MM.1S (cell line): ENCODE results near the gene MKRN1.

Experiments
- DNase-seq: peaks from one replicate; pipeline ENCODE4 v3.0.0-alpha.2; 2015
- H2AFZ ChIP-seq: fragments of 300-600 bp; sonication (generic); 2 replicates; pipeline ENCODE4 v1.6.0; 2016; ENCODE audit warnings: antibody characterized with exemption, low read length
- H3F3A ChIP-seq: fragments of 300-600 bp; sonication (generic); 2 replicates; pipeline ENCODE4 v1.6.1; 2016; ENCODE audit warnings: mild to moderate bottlenecking, antibody characterized with exemption, low read length, moderate library complexity, mixed read lengths; ENCODE audit not compliant: insufficient read depth
- H3K27ac ChIP-seq: fragments of 300-600 bp; sonication (generic); 2 replicates; pipeline ENCODE4 v1.5.1; 2016; ENCODE audit warnings: mild to moderate bottlenecking, low read length
- H3K27me3 ChIP-seq: fragments of 300-600 bp; sonication (generic); replicated peaks from 2 replicates; pipeline ENCODE4 v1.6.0; 2016; ENCODE audit warnings: low read length; ENCODE audit not compliant: insufficient read depth
- H3K36me3 ChIP-seq: fragments of 300-600 bp; sonication (generic); replicated peaks from 2 replicates; pipeline ENCODE4 v1.6.1; 2016; ENCODE audit warnings: mild to moderate bottlenecking, low read length, mixed read lengths; ENCODE audit not compliant: insufficient read depth
- H3K4me1 ChIP-seq: fragments of 300-600 bp; sonication (generic); 2 replicates; pipeline ENCODE4 v1.6.1; 2016; ENCODE audit warnings: low read length, mixed read lengths
- H3K4me2 ChIP-seq: fragments of 300-600 bp; sonication (generic); 2 replicates; pipeline ENCODE4 v1.6.0; 2016; ENCODE audit warnings: low read depth, low read length
- H3K4me3 ChIP-seq: fragments of 300-600 bp; sonication (generic); 2 replicates; pipeline ENCODE4 v1.5.1; 2016; ENCODE audit warnings: low read length, mixed read lengths
- H3K79me2 ChIP-seq: fragments of 300-600 bp; sonication (generic); 2 replicates; pipeline ENCODE4 v1.6.1; 2016; ENCODE audit warnings: mixed run types, low read length, mixed read lengths
- H3K9ac ChIP-seq: fragments of 300-600 bp; sonication (generic); 2 replicates; pipeline ENCODE4 v1.6.1; 2016; ENCODE audit warnings: low read length, mixed read lengths
- H3K9me2 ChIP-seq: fragments of 300-600 bp; sonication (generic); replicated peaks from 2 replicates; pipeline ENCODE4 v1.6.1; 2016; ENCODE audit warnings: mild to moderate bottlenecking, low read length, mixed read lengths; ENCODE audit not compliant: insufficient read depth
- H3K9me3 ChIP-seq: fragments of 300-600 bp; sonication (generic); replicated peaks from 2 replicates; pipeline ENCODE4 v1.6.1; 2016; ENCODE audit warnings: mild to moderate bottlenecking, low read length, mixed read lengths; ENCODE audit not compliant: insufficient read depth
- H4K20me1 ChIP-seq: fragments of 300-600 bp; sonication (generic); 2 replicates; pipeline ENCODE4 v1.6.1; 2016; ENCODE audit warnings: mild to moderate bottlenecking, low read length, moderate library complexity, mixed read lengths; ENCODE audit not compliant: insufficient read depth
- EZH2 ChIP-seq: fragments of 300-600 bp; sonication (generic); optimal IDR thresholded peaks from 2 replicates; pipeline ENCODE3; 2017; ENCODE audit warnings: low read depth, mild to moderate bottlenecking, antibody characterized with exemption, low read length, mixed read lengths
- EZH2phosphoT487 ChIP-seq: fragments of 300-600 bp; sonication (generic); IDR thresholded peaks from 2 replicates; pipeline ENCODE4 v1.6.1; 2018; ENCODE audit warnings: antibody characterized with exemption, low read length
- TF ChIP-seq, protein P1 (sequence below): fragments of 300-600 bp; sonication (generic); IDR thresholded peaks from 2 replicates; pipeline ENCODE4 v1.5.1; 2016; ENCODE audit warnings: antibody characterized with exemption, low read length, mixed read lengths

Gene MKRN1

DNA sequence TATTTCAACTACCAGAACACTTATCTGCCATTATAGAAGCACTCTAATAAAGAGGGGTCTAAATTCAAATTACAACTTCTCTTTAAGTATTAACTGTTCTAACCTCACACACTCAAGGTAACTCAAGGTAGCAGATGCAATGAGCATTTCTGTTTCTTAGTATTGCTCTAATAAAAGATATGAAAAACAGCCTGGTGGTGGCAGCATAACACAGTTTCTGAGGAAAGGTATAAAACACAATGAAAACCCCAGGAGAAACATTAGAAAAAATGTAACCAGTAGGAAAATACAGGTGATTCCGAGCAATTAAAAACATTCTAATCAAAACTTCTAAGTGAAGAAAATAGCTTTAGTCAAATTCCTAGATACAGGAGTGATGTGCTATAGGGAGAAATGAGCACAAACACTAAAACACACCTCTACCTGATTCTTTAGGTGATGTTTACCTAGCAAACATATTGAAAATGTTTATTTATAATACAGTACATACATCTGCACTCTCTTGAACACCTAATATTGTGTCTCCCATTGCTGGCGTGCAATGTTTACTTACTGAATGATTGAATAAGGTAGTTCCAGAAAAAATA lies 3.5 kb downstream of the MKRN1 start:
- no peak overlapping the region for H3K27ac ChIP-seq
- H3K4me1 ChIP-seq = peaks cover 11% of the 10 kb centered on the region; the same call in 1 of the 2 replicates
- no peaks in the 10 kb centered on the region; the same call in 1 of the 2 replicates for H3K36me3 ChIP-seq
- peaks cover 4% of the 10 kb centered on the region; the same call in 1 of the 2 replicates for H3K27me3 ChIP-seq
- DNase-seq = peak; percentile 80
- no peaks in the 10 kb centered on the region for H3K9me3 ChIP-seq
- no peak overlapping the region for H3K9ac ChIP-seq
- no peaks in the 10 kb centered on the region for H3K9me2 ChIP-seq
- no peak overlapping the region for H2AFZ ChIP-seq
- peaks cover 32% of the 10 kb centered on the region for H4K20me1 ChIP-seq
- H3K79me2 ChIP-seq = peaks cover 59% of the 10 kb centered on the region
- no peak overlapping the region for H3K4me2 ChIP-seq
- TF ChIP-seq EZH2 (no peak), EZH2phosphoT487 (no peak)
- TF ChIP-seq, protein P1, sequence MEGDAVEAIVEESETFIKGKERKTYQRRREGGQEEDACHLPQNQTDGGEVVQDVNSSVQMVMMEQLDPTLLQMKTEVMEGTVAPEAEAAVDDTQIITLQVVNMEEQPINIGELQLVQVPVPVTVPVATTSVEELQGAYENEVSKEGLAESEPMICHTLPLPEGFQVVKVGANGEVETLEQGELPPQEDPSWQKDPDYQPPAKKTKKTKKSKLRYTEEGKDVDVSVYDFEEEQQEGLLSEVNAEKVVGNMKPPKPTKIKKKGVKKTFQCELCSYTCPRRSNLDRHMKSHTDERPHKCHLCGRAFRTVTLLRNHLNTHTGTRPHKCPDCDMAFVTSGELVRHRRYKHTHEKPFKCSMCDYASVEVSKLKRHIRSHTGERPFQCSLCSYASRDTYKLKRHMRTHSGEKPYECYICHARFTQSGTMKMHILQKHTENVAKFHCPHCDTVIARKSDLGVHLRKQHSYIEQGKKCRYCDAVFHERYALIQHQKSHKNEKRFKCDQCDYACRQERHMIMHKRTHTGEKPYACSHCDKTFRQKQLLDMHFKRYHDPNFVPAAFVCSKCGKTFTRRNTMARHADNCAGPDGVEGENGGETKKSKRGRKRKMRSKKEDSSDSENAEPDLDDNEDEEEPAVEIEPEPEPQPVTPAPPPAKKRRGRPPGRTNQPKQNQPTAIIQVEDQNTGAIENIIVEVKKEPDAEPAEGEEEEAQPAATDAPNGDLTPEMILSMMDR = peak; percentile 79
- H3F3A ChIP-seq = peaks cover 29% of the 10 kb centered on the region
- no peak overlapping the region for H3K4me3 ChIP-seq

DNA sequence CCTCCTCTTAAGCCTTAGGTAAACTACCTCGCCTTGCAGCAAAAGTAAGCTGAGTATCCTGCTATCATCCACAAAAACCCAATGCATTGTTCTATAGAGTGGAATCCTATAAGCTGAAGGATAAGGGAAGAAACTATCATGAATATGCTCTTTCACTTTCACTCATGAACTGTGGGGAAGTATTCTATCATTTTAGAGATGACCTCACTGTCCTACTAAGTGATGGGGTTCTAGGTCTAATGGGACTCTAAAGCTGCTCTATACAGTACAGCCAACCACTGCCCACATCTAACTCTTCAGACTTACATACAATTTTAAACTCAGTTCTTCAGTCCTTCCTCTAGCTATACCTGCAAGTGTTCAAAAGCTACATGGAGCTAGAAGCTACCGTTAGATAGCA lies 16.2 kb downstream of the MKRN1 start:
- Histone ChIP-seq H3K9ac (no peak overlapping the region), H3K27me3 (no peaks in the 10 kb centered on the region), H3K9me3 (no peaks in the 10 kb centered on the region), H3K36me3 (no peaks in the 10 kb centered on the region), H3K27ac (no peak overlapping the region), H2AFZ (no peak overlapping the region), H3F3A (no peaks in the 10 kb centered on the region), H3K9me2 (no peaks in the 10 kb centered on the region), H3K79me2 (peaks cover 4% of the 10 kb centered on the region; the same call in 1 of the 2 replicates), H3K4me1 (no peaks in the 10 kb centered on the region), H3K4me3 (no peak overlapping the region), H3K4me2 (no peak overlapping the region), H4K20me1 (no peaks in the 10 kb centered on the region)
- TF ChIP-seq, protein P1 = no peak
- TF ChIP-seq EZH2phosphoT487 (no peak), EZH2 (no peak)
- DNase-seq = no peak

DNA sequence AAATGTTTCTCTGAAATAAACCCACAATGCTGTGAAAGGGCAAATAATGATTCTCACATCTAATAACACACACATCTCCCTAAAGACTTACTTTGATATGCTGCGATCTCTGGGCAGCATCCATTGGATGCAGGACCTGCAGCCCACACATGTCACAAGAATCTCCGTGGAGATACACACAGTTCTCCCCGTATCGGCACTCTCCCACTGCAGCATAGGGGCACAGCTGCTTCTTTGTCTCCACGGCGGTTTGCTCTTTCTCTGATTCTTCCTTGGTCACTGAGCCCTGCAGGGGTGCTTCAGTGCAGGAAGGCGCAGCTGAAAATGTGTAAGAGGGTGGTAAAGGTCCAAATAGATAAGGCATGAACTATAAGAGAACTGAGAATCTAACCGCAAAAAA lies 20.4 kb downstream of the MKRN1 start:
- Histone ChIP-seq H3K9me3 (no peaks in the 10 kb centered on the region), H3K79me2 (no peaks in the 10 kb centered on the region; the same call in 1 of the 2 replicates), H2AFZ (no peak overlapping the region), H3K27ac (no peak overlapping the region), H3K4me2 (no peak overlapping the region), H3K36me3 (0 out of 2 replicates have a peak, but pooled peaks cover 5% of the 10 kb centered on the region), H3F3A (no peaks in the 10 kb centered on the region), H3K9me2 (no peaks in the 10 kb centered on the region), H3K27me3 (no peaks in the 10 kb centered on the region), H4K20me1 (no peaks in the 10 kb centered on the region), H3K4me3 (no peak overlapping the region), H3K4me1 (no peaks in the 10 kb centered on the region), H3K9ac (no peak overlapping the region)
- TF ChIP-seq EZH2phosphoT487 (no peak), EZH2 (no peak)
- TF ChIP-seq, protein P1 = no peak
- no peak for DNase-seq
